Tongue (tissue), 2 donors: ENCODE measurements around the gene PRKAG3. TPM values are rescaled to one million over a fixed set of nuclear protein-coding genes. Genes with fewer than 3 reads are reported as not detected.
"Not testable (repeated sequence)": the region's sequence is repeated elsewhere in the genome, so short reads cannot be mapped to it uniquely, and the experiment has no call there.

ENCODE experiments used
- DNase-seq: peaks from one replicate; pipeline ENCODE4 v3.0.0-alpha.2; 2015
- total RNA-seq: library from RNA; depleted of rRNA; stranded (reverse); fragments of >200 nt; gene quantifications from one replicate; pipeline ENCODE4 v1.2.3, GENCODE V29; 2014

Gene PRKAG3
- total RNA-seq, 1 donor from 2014 or later, result 19.7 TPM

DNA sequence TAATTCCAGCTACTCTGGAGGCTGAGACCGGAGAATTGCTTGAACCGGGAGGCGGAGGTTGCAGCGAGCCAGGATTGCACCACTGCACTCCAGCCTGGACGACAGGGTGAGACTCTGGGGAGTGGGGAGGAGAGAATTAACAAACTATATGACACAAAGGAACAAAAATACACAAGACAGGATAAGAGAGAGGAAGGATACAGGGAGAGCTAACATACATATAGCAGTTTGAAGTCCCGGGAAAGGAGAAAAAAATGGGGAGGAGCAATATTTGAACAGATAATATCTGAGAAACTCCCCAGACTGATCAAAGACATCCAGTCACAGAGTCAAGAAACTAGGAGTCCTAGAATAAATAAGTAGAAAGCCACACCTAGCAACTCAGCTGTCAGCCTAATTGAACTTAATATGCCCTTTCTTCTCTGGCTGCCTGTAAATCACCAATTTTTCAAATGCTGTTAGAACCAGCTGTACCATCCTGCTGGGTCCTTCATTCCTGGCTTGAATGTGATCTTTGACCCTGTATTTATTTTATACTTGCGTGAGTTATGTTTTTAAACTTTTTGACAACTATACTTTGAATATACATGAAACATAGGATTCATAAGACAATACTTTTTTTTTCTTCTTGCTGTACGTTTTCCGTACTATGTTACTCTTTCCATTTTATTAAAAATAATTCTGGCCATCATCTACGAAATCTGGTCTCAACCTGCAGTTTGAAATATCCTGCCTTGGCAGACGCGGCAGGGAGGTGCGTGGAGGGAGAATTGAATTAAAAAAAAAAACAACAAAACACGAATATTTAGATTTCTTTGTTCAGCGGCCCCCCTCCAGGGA, 50.5 kb downstream of the PRKAG3 start:
- DNase-seq, result peak; percentile 63

- DNase-seq, result no peak
Observed at GRCh38 chr2:218780046-218780445, 51.6 kb downstream of the PRKAG3 start.

DNA sequence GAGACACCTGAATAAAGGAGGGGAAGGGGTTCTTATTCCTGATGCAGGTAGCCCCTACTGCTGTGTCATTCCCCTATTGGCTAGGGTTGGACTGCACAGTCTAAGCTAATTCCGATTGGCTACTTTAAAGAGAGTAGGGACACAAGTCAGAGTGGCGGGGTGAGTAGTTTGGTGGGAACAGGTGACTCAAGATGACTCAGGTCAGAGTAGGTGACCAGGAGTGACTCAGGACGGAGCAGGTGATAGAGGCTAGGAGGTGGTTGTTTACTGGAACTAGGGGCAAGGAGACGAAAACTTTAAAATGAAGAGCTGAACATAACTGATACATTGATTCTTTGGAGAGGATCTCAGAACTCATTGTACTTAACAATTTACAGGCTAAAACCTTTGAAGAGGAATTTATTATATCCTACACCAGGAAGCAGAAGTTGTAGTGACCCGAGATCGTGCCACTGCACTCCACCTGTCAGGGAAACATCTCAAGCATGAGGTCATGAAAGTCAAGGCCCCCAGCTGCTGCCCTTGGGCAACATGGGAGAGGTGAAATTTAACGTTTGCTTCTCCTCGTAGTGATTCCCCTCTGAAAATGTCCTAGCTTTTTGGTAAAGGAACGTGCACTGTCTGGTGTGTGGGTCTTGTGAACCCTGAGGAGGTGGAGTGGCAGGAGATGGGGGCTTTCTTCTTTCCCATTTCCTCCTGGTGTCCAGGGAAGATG, 54.2 kb downstream of the PRKAG3 start:
- no peak for DNase-seq

DNA sequence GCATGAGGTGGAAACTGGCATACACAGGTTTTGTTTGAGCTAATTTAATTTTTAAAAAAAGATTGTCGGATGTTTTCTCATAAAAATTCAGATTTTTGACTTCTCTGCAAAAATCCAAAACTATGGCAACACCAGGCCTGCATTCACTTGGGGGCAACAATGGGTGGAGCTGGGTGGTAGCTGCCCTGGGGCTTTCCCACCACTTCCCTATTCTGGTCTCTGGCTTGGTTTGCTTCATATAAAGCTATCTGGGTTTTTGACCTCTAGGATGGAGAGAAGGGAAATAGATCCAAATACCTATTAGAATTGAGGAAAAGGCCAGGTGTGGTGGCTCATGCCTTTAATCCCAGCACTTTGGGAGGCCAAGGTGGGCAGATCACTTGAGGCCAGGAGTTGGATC, 55.1 kb downstream of the PRKAG3 start:
- no peak for DNase-seq

DNA sequence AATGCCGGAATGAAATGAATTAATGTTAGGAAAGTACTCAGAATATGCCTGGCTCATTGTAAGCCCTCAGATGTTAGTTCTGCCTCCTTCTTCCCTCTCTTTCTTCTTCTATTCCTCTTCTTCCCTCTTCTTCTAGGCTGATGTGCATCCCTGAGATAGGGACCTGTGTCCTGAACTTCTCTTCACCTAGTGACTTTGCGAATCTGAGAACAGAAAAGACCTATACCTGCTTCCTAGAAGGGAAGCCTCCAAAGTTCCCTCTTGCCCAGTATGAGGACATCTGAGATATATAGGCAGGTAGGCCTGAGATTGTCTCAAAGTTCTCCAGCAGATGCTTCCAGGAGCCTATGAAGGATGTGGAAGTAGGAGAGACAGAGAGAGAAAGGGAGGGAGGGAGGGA, 57.7 kb downstream of the PRKAG3 start:
- no peak for DNase-seq

GRCh38 chr2:218772759-218773158, 58.8 kb downstream of the PRKAG3 start:
- not testable (repeated sequence) for DNase-seq

Other genes with a start within 250 kb of the PRKAG3 start
- gene PLCD4, start 223.9 kb downstream of the PRKAG3 start, total RNA-seq, result 31.0 TPM
- gene ZNF142, start 172.2 kb downstream of the PRKAG3 start, total RNA-seq, result 14.3 TPM
- gene BCS1L, start 172.1 kb downstream of the PRKAG3 start, total RNA-seq, result 26.2 TPM
- gene RNF25, start 159.8 kb downstream of the PRKAG3 start, total RNA-seq, result 8.5 TPM
- gene STK36, start 159.7 kb downstream of the PRKAG3 start, total RNA-seq, result 20.6 TPM
- gene TTLL4, start 121.0 kb downstream of the PRKAG3 start, total RNA-seq, result 14.0 TPM
- 19.8 TPM for gene CYP27A1, start 49.7 kb downstream of the PRKAG3 start, total RNA-seq
- gene WNT6, start 28.0 kb upstream of the PRKAG3 start, total RNA-seq, result 1.9 TPM
- 5.7 TPM for gene WNT10A, start 49.0 kb upstream of the PRKAG3 start, total RNA-seq
- gene CDK5R2, start 127.9 kb upstream of the PRKAG3 start, total RNA-seq, result not detected
- not detected for gene FEV, start 153.4 kb upstream of the PRKAG3 start, total RNA-seq
- gene CRYBA2, start 161.6 kb upstream of the PRKAG3 start, total RNA-seq, result not detected
- gene CFAP65, start 209.7 kb upstream of the PRKAG3 start, total RNA-seq, result not detected
- gene IHH, start 229.1 kb upstream of the PRKAG3 start, total RNA-seq, result not detected